OCI-LY7 (cell line): ENCODE data around the gene RBMS1. TPM values are rescaled to one million over a fixed set of nuclear protein-coding genes. Genes with fewer than 3 reads are reported as not detected.

Source experiments
- BruUV-seq: library from RNA; stranded (reverse); fragments of 400-500 nt; replicated peaks from 2 replicates; lab custom pipeline; 2021; lab: Mats Ljungman, UMichigan
- CTCF ChIA-PET: fragments of 300-600 bp; sonication (Branson Sonifier 250); formaldehyde crosslinking; loops from one replicate; lab custom pipeline; 2022; ENCODE audit warnings: antibody characterized with exemption; ENCODE audit not compliant: unreplicated experiment; lab: Charles Lee
- POLR2A ChIA-PET: fragments of 300-600 bp; sonication (Branson Sonifier 250); formaldehyde crosslinking; loops from one replicate; lab custom pipeline; 2022; ENCODE audit warnings: antibody characterized with exemption; lab: Charles Lee
- DNase-seq: peaks from one replicate; pipeline ENCODE4 v3.0.0-alpha.2; 2015; ENCODE audit warnings: low spot score
- H2AFZ ChIP-seq: fragments of 200-600 bp; sonication (generic), shearing (Covaris generic); 2 replicates; pipeline ENCODE4 v1.6.1; 2014; ENCODE audit warnings: mild to moderate bottlenecking, antibody characterized with exemption, low read length, moderate library complexity
- H3K27ac ChIP-seq: fragments of 200-600 bp; sonication (generic); 2 replicates; pipeline ENCODE4 v1.5.1; 2014; ENCODE audit warnings: mixed run types, low read depth, mild to moderate bottlenecking, moderate library complexity, low read length, inconsistent platforms; ENCODE audit not compliant: poor library complexity, severe bottlenecking
- H3K36me3 ChIP-seq: fragments of 200-600 bp; sonication (generic); 2 replicates; pipeline ENCODE4 v1.6.1; 2014; ENCODE audit warnings: mild to moderate bottlenecking, antibody characterized with exemption, low read length, moderate library complexity, mixed read lengths; ENCODE audit not compliant: insufficient read depth
- H3K4me1 ChIP-seq: fragments of 200-600 bp; sonication (generic); 2 replicates; pipeline ENCODE4 v1.5.1; 2014; ENCODE audit warnings: mild to moderate bottlenecking, low read length; ENCODE audit not compliant: insufficient read depth, poor library complexity, severe bottlenecking
- H3K4me2 ChIP-seq: fragments of 200-600 bp; sonication (generic); 2 replicates; pipeline ENCODE4 v1.6.1; 2014; ENCODE audit warnings: mild to moderate bottlenecking, low read length
- H3K4me3 ChIP-seq: fragments of 200-600 bp; sonication (generic); 2 replicates; pipeline ENCODE4 v1.5.1; 2014; ENCODE audit warnings: mild to moderate bottlenecking, low read depth, low read length; ENCODE audit not compliant: poor library complexity, severe bottlenecking
- H3K79me2 ChIP-seq: fragments of 200-600 bp; sonication (generic); 2 replicates; pipeline ENCODE4 v1.6.1; 2016; ENCODE audit warnings: low read depth, mild to moderate bottlenecking, low read length, moderate library complexity, mixed read lengths; ENCODE audit not compliant: insufficient read depth
- H3K9me2 ChIP-seq: fragments of 200-600 bp; sonication (generic); 2 replicates; pipeline ENCODE4 v1.6.1; 2016; ENCODE audit warnings: mild to moderate bottlenecking, low read length, mixed read lengths; ENCODE audit not compliant: insufficient read depth
- H3K9me3 ChIP-seq: fragments of 200-600 bp; sonication (generic); 2 replicates; pipeline ENCODE4 v1.6.1; 2014; ENCODE audit warnings: mild to moderate bottlenecking, mixed run types, low read length, mixed read lengths
- H4K20me1 ChIP-seq: fragments of 200-600 bp; sonication (generic); 2 replicates; pipeline ENCODE4 v1.6.1; 2014; ENCODE audit warnings: mild to moderate bottlenecking, antibody characterized with exemption, low read length, moderate library complexity, mixed read lengths; ENCODE audit not compliant: insufficient read depth
- CTCF ChIP-seq: fragments of 200-600 bp; sonication (generic); conservative IDR thresholded peaks from 2 replicates; pipeline ENCODE4 v1.5.1; 2014; ENCODE audit warnings: mild to moderate bottlenecking, antibody characterized with exemption, low read length, moderate library complexity, mixed read lengths
- EZH2phosphoT487 ChIP-seq: fragments of 200-600 bp; sonication (generic); IDR thresholded peaks from 2 replicates; pipeline ENCODE4 v1.6.1; 2018; ENCODE audit warnings: low read depth, borderline replicate concordance, mild to moderate bottlenecking, mixed run types, antibody characterized with exemption, low read length, moderate library complexity, mixed read lengths
- intact Hi-C: fragments of 100-400 bp; cut with micrococcal nuclease; formaldehyde crosslinking; loops from one replicate; pipeline ENCODE4 v1.10.0; 2022; ENCODE audit not compliant: unreplicated experiment
- total RNA-seq, 2 experiments: library from RNA; depleted of rRNA in 1 of 2; stranded (reverse); fragments of >200 nt in 1 of 2; shearing (Covaris generic) in 1 of 2; gene quantifications; 2 replicates each; pipeline ENCODE4 v1.2.3, GENCODE V29; 2014 to 2022

Gene RBMS1
- total RNA-seq, 2 experiments from 2014 or later, result 29.5 to 35.7 TPM

GRCh38 chr2:160512491-160512890 lies 18.9 kb upstream of the RBMS1 start:
- H2AFZ ChIP-seq, result no peak overlapping the region
- no TSS peak for BruUV-seq
- no peaks in the 10 kb centered on the region for H3K79me2 ChIP-seq
- H3K9me2 ChIP-seq, result no peaks in the 10 kb centered on the region
- H3K4me1 ChIP-seq, result no peaks in the 10 kb centered on the region
- no peaks in the 10 kb centered on the region for H4K20me1 ChIP-seq
- DNase-seq, result no peak
- H3K4me2 ChIP-seq, result no peak overlapping the region
- no peak overlapping the region for H3K4me3 ChIP-seq
- ChIA-PET POLR2A (interaction anchor here (0.5 kb wide), 1 partner anchor 32 kb away, joined by 3 read pairs; no protein-coding TSS in a partner anchor), CTCF (no interaction called here)
- no peaks in the 10 kb centered on the region for H3K36me3 ChIP-seq
- no peak for TF ChIP-seq CTCF
- no peak for TF ChIP-seq EZH2phosphoT487
- no peak overlapping the region for H3K27ac ChIP-seq
- no peaks in the 10 kb centered on the region for H3K9me3 ChIP-seq
- intact Hi-C loops, result no loop called here

GRCh38 chr2:160510617-160511016 lies 17.0 kb upstream of the RBMS1 start:
- Histone ChIP-seq H3K4me1 (no peaks in the 10 kb centered on the region), H3K36me3 (no peaks in the 10 kb centered on the region), H3K4me3 (no peak overlapping the region), H3K27ac (no peak overlapping the region), H3K9me2 (no peaks in the 10 kb centered on the region), H3K79me2 (no peaks in the 10 kb centered on the region), H4K20me1 (no peaks in the 10 kb centered on the region), H3K9me3 (no peaks in the 10 kb centered on the region), H3K4me2 (no peak overlapping the region), H2AFZ (no peak overlapping the region)
- CTCF ChIA-PET, result no interaction called here
- intact Hi-C loops, result no loop called here
- TF ChIP-seq CTCF (no peak), EZH2phosphoT487 (no peak)
- POLR2A ChIA-PET, result interaction anchor here (0.5 to 1.3 kb wide), 2 partner anchors 117 to 229 kb away, joined by 3 to 4 read pairs; no protein-coding TSS in a partner anchor
- no peak for DNase-seq
- no TSS peak for BruUV-seq

- POLR2A ChIA-PET, result interaction anchor here (0.6 to 0.7 kb wide), 2 partner anchors 137 to 374 kb away, joined by 3 to 4 read pairs; no protein-coding TSS in a partner anchor
Observed at GRCh38 chr2:160509016-160509415, 15.4 kb upstream of the RBMS1 start.

More at GRCh38 chr2:160509016-160509415, 15.4 kb upstream of the RBMS1 start:
- Histone ChIP-seq H3K9me2 (no peaks in the 10 kb centered on the region), H2AFZ (no peak overlapping the region), H3K79me2 (no peaks in the 10 kb centered on the region), H3K27ac (no peak overlapping the region), H4K20me1 (no peaks in the 10 kb centered on the region), H3K9me3 (no peaks in the 10 kb centered on the region), H3K4me1 (no peaks in the 10 kb centered on the region), H3K4me2 (no peak overlapping the region), H3K36me3 (no peaks in the 10 kb centered on the region), H3K4me3 (no peak overlapping the region)
- CTCF ChIA-PET, result no interaction called here
- BruUV-seq, result no TSS peak
- no peak for TF ChIP-seq EZH2phosphoT487
- no peak for TF ChIP-seq CTCF
- intact Hi-C loops, result no loop called here
- no peak for DNase-seq
